ENCODE measurements around the gene PIP. TPM values are rescaled to one million over a fixed set of nuclear protein-coding genes. Genes with fewer than 3 reads are reported as not detected.

Gene PIP
- total and polyA plus RNA-seq, 2 of the 8 experiments (the other 6 are each of a cell fraction or from before 2014, with no cell fraction given): not detected

DNA sequence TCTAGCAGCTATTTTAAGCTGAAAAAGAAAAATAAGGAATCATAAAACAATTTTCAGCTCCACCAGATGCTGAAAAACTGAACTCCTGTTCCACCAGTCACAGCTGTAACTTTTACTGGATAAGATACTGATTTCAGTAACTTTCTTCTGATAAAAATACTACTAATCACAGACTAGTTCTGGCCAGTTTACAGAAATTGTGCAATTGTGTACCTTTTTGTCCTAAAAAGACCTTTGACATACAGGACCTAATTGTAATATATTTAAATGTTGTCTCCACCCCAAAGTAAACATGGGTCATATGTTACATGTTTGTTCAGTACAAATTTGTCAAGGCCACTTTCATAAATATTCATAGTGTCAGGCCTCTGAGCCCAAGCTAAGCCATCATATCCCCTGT, 27.1 kb upstream of the PIP start:
- no peak overlapping the region for H3K27ac ChIP-seq (ENCODE audit: low read depth, low read length)
- no peak overlapping the region for H2BK120ac ChIP-seq (replicated peaks; ENCODE audit: low read depth, low read length)
- FAIRE-seq: no peak
- peaks cover 3 to 6% of the 10 kb centered on the region in 2 experiments; a peak in 3 of 4 replicates for H3K9me3 ChIP-seq (ENCODE audit: insufficient read depth in 2 of 2, low read depth in 1 of 2, low read length in 1 of 2)
- H4K5ac ChIP-seq (ENCODE audit: insufficient read length, low read depth, low read length): no peak overlapping the region
- H2BK15ac ChIP-seq (ENCODE audit: low read length): no peak overlapping the region
- no peak overlapping the region for H3K4ac ChIP-seq (replicated peaks; ENCODE audit: insufficient read length, low read depth, low read length)
- CTCF ChIA-PET (ENCODE audit: partially characterized antibody): no interaction called here
- H3K9ac ChIP-seq (replicated peaks in 1 of 4; ENCODE audit: extremely low read depth in 1 of 4, low read depth in 3 of 4, low read length in 3 of 4): no peak overlapping the region
- POLR2A ChIA-PET (ENCODE audit: partially characterized antibody): no interaction called here
- H3K18ac ChIP-seq (ENCODE audit: extremely low read depth, low read length): no peak overlapping the region
- no peaks in the 10 kb centered on the region for H3K4me1 ChIP-seq (replicated peaks in 1 of 4; ENCODE audit: control insufficient read depth in 3 of 4, insufficient read depth in 4 of 4, low read length in 3 of 4)
- H2AK5ac ChIP-seq (ENCODE audit: low read depth, low read length): no peak overlapping the region
- no peak overlapping the region for H2BK20ac ChIP-seq (ENCODE audit: low read length)
- no peaks in the 10 kb centered on the region for H4K20me1 ChIP-seq (replicated peaks in 1 of 2; ENCODE audit: control insufficient read depth in 1 of 2, insufficient read depth in 2 of 2, low read length in 2 of 2)
- no peak overlapping the region for H2AFZ ChIP-seq (ENCODE audit: low read length)
- H3K79me1 ChIP-seq (ENCODE audit: low read depth, low read length): no peaks in the 10 kb centered on the region
- H3K23ac ChIP-seq (ENCODE audit: insufficient read length): no peak overlapping the region
- H3K79me2 ChIP-seq (ENCODE audit: control insufficient read depth in 1 of 2, insufficient read depth in 2 of 2, low read length in 2 of 2): no peaks in the 10 kb centered on the region
- H3K27me3 ChIP-seq (replicated peaks in 1 of 4; ENCODE audit: control insufficient read depth in 3 of 4, extremely low read depth in 1 of 4, insufficient read depth in 3 of 4, low read length in 3 of 4): no peaks in the 10 kb centered on the region
- no peak overlapping the region for H2BK12ac ChIP-seq (ENCODE audit: low read depth, low read length)
- H3K23me2 ChIP-seq (ENCODE audit: low read depth, low read length): no peaks in the 10 kb centered on the region
- H4K91ac ChIP-seq (replicated peaks; ENCODE audit: insufficient read length, low read length): no peak overlapping the region
- no peak overlapping the region for H3K4me3 ChIP-seq (ENCODE audit: extremely low read depth in 1 of 4, insufficient read depth in 2 of 4, low read depth in 3 of 4, low read length in 4 of 4)
- no peak for DNase-seq (ENCODE audit: low read depth in 1 of 2, low spot score in 2 of 2)
- no peak overlapping the region for H3K56ac ChIP-seq (replicated peaks; ENCODE audit: insufficient read length, low read depth, low read length)
- H3K14ac ChIP-seq (ENCODE audit: insufficient read length): no peak overlapping the region
- H3K4me2 ChIP-seq (ENCODE audit: insufficient read depth in 1 of 2, low read depth in 2 of 2, low read length in 2 of 2): no peak overlapping the region
- no peak overlapping the region for H2BK5ac ChIP-seq (ENCODE audit: low read depth, low read length)
- no peak overlapping the region for H4K8ac ChIP-seq (ENCODE audit: extremely low read depth, insufficient read depth, low read length)
- no peaks in the 10 kb centered on the region for H3K36me3 ChIP-seq (ENCODE audit: control insufficient read depth in 2 of 4, insufficient read depth in 4 of 4, low read length in 3 of 4)
- TF ChIP-seq SP2 (IDR thresholded peaks at IDR 0.05; ENCODE audit: low read length): no peak
- TF ChIP-seq BCL11A (IDR thresholded peaks at IDR 0.05; ENCODE audit: low read depth in 2 of 2, low read length in 2 of 2): no peak
- TF ChIP-seq, protein P1, sequence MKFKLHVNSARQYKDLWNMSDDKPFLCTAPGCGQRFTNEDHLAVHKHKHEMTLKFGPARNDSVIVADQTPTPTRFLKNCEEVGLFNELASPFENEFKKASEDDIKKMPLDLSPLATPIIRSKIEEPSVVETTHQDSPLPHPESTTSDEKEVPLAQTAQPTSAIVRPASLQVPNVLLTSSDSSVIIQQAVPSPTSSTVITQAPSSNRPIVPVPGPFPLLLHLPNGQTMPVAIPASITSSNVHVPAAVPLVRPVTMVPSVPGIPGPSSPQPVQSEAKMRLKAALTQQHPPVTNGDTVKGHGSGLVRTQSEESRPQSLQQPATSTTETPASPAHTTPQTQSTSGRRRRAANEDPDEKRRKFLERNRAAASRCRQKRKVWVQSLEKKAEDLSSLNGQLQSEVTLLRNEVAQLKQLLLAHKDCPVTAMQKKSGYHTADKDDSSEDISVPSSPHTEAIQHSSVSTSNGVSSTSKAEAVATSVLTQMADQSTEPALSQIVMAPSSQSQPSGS (IDR thresholded peaks at IDR 0.05; ENCODE audit: low read length): no peak
- no peak for TF ChIP-seq EP300 (IDR thresholded peaks at IDR 0.05; ENCODE audit: borderline replicate concordance in 1 of 2, low read depth in 2 of 2, low read length in 2 of 2)
- no peak for TF ChIP-seq SAP30 (IDR thresholded peaks at IDR 0.05; ENCODE audit: insufficient read depth, insufficient replicate concordance, low read length)
- no peak for TF ChIP-seq CREB1 (IDR thresholded peaks at IDR 0.05)
- TF ChIP-seq JUND (IDR thresholded peaks at IDR 0.05; ENCODE audit: low read length): no peak
- no peak for TF ChIP-seq TBP (IDR thresholded peaks at IDR 0.05; ENCODE audit: low read depth, low read length)
- no peak for TF ChIP-seq POU5F1 (IDR thresholded peaks at IDR 0.05; ENCODE audit: low read depth, low read length)
- TF ChIP-seq RNF2 (IDR thresholded peaks at IDR 0.05; ENCODE audit: borderline replicate concordance, low read depth, low read length, missing control alignments, poor library complexity, severe bottlenecking): no peak
- no peak for TF ChIP-seq SP1 (IDR thresholded peaks at IDR 0.05; ENCODE audit: low read depth, low read length)
- no peak for TF ChIP-seq NANOG (IDR thresholded peaks at IDR 0.05; ENCODE audit: insufficient read depth, low read depth, low read length, poor library complexity, severe bottlenecking)
- TF ChIP-seq EGR1 (IDR thresholded peaks at IDR 0.05; ENCODE audit: borderline replicate concordance, low read depth, low read length): no peak
- no peak for TF ChIP-seq PHF8 (conservative IDR thresholded peaks at IDR 0.05; ENCODE audit: low read depth, low read length)

Data from H1 (cell line).